ENCODE results near the gene DNAJC11.
"Not testable (repeated sequence)": the region's sequence is repeated elsewhere in the genome, so short reads cannot be mapped to it uniquely, and the experiment has no call there.

Gene DNAJC11

DNA sequence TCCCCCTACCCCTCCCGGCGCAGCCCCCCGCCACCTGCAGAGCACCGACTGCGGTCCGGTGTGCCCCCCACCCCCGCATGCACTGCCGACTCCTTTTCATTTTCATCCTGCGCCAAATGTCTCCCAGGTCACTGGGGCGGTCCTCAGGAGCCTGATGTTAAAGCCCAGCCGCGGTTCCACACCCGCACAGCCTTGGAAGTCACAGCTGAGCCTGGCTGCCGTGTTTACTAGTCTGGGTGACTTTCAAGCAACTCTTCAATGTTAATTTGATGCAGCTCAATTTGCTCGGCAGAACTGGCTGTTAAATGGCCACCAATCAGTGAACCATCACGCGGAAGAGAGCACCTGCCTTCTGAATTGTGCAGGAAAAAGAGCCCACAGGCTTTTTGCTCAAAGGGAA lies 49.7 kb downstream of the DNAJC11 start:
- no peak for DNase-seq (ENCODE audit: low read depth)

DNA sequence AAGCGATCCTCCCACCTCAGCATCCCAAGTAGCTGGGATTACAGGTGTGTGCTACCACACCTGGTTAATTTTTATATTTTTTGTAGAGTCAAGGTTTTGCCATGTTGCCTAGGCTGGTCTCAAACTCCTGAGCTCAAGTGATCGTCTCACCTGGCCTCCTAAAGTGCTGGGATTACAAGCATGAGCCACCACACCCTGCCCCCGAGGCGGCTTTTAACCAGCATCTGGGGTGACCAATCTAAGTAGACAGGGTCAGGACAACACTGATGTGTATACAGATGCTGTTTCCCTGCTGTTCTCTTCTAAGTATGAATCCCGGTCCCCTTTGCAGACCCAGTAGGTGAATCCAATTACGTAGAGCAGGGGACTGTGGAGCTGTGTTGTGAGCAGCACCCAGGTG lies 53.1 kb downstream of the DNAJC11 start:
- DNase-seq (ENCODE audit: low read depth): no peak

DNA sequence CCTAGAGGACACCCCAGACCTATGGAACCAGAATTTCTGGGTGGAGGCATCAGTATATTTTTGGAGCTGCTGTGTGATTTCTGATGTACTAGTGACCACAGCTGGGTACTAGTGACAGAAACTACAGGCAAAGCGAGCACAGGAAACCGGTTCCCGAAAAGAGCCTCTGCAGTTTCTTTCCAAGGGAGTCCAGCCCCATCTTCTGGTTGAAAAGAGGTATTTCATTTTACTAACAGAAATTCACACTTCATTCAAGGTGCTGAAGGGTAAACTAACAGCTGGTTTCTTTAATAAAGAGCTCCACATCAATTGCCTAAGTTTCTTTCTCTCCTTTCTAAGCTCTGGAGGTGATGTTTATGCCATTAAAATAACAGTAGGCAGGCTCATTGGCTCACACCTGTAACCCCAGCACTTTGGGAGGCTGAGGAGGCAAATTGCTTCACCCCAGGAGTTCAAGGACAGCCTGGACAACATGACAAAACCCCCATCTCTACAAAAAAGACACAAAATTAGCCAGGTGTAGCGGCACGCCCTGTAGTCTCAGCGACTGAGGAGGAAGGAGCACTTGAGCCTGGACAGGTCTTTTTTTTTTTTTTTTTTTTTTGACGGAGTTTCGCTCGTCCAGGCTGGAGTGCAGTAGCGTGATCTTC lies 55.0 kb downstream of the DNAJC11 start:
- peak; percentile 62 for DNase-seq (ENCODE audit: low read depth)

DNA sequence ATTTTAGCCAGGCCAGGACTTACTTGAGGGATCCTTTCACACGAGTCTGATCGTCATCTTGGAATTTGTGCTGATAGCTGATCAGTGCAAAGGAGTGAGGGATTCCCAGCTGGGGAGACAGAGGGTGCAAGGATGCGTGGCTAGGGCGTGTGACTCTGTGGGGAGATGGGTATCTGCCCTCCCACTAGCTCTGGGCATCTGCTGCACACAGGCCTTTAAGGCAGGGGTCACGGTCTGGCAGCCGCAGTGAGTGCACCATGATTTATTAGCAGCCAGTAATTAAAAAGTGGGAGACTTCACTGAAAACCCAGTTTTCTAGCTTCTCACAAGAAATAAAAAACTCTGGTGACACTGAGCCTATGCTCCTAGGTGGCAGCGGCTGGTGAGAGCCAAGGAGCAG lies 56.6 kb downstream of the DNAJC11 start:
- no peak for DNase-seq (ENCODE audit: low read depth)

DNA sequence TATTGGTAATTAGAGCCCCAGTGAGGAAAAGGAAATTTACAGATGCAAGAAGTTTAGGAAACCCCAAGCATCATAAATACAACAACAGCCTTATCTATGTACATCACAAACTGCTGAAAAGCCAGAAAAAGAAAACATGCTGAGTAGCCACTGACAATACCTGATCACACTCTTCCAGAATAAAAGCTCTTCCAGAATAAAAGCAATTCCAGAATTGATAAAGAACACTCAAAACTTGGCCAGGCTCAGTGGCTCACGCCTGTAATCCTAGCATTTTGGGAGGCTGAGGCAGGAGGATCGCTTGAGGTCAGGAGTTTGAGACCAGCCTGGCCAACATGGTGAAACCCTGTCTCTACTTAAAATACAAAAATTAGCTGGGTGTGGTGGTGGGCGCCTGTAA lies 60.7 kb downstream of the DNAJC11 start:
- DNase-seq (ENCODE audit: low read depth): not testable (repeated sequence)

DNA sequence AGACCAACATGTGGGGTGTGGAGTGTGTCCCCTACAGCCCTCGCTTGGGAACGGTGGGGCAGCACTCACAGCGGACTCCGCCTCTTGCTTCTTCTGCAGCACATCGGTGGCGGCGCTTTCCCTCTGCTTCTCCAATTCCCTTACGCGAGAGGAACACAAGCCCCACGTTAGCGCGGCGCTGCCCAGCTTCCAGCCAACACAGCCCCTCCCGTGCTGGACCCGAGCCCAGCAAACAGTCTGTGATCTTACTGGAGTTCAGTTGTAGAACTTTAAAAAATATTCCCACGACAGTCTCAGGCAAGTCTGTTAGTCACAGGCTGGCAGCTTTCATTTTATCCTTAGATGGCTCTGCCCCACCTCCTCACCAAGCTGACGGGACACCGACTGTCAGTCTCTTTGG lies 63.4 kb downstream of the DNAJC11 start:
- DNase-seq (ENCODE audit: low read depth): no peak

DNA sequence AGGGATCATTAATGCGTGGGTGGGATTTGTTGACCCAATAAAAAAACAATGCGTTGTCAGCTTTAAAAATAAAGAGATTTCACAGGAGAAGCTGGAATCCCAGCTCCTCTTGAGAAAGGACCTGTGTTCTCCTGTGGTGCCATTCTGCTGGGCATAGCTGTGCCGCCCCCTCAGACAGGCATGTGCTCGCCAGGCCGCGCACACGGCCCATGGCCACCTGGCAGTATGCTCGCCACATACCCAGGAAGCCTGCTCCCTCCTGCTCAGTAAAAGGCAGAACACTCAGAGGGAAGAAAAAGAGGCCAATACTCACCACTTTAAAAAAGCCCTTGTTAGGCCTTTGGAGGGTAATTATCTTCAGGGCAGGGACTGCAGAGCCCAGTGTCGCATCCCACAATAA lies 63.8 kb downstream of the DNAJC11 start:
- DNase-seq (ENCODE audit: low read depth): no peak

DNA sequence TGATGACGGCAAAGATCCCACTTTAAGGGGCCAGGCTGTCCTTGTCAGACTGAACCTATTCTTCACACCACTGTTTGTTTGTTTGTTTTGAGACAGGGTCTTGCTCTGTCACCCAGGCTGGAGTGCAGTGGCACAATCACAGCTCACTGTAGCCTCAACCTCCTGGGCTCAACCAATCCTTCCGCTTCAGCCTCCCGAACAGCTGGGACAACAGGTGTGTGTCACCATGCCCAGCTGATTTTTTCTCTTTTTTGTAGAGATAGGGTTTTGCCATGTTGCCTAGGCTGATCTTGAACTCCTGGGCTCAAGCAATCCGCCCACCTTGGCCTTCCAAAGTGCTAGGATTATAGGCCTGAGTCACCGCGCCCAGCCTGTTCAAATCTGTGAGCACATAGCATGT lies 64.8 kb downstream of the DNAJC11 start:
- DNase-seq (ENCODE audit: low read depth): not testable (repeated sequence)

DNA sequence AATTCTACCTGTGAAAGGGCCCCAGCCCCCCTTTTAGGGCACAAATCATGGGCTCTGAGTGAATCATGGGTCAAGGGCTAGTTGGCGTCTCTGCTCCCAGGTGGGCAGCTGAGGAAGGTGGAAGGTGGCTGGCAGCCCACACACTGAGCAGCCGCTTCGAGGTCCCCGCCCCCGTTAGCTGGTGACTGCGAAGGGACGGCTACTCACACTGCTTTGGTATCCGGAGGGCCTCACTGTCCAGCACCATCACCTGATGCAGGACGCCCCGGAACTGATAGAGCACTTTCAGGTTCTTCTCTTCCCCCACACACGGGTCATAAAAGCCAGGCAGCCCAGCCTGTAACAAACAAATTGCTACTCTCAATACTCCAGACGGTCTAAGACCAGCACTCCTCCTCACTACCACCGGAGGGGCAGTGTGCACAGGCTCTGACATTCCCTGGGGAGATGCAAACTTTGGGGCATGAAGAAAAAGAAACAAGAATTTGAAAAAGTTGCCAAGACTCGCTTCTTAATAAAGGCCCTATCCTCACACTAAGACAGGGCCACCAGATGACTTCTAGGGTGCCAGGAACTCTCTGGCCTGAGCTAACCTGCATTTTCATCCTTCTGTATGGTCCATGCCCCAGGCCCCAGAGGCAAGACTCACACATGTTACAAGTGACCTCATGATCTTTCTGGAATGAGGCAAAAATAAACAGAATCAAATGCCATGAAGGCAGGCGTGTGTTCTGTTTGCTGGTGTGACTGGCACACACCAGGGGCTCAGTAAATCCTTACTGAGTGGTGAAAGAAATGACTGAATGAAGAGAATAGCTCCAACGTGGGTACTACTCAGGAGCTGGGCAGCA lies 65.5 kb downstream of the DNAJC11 start:
- DNase-seq (ENCODE audit: low read depth): no peak

DNA sequence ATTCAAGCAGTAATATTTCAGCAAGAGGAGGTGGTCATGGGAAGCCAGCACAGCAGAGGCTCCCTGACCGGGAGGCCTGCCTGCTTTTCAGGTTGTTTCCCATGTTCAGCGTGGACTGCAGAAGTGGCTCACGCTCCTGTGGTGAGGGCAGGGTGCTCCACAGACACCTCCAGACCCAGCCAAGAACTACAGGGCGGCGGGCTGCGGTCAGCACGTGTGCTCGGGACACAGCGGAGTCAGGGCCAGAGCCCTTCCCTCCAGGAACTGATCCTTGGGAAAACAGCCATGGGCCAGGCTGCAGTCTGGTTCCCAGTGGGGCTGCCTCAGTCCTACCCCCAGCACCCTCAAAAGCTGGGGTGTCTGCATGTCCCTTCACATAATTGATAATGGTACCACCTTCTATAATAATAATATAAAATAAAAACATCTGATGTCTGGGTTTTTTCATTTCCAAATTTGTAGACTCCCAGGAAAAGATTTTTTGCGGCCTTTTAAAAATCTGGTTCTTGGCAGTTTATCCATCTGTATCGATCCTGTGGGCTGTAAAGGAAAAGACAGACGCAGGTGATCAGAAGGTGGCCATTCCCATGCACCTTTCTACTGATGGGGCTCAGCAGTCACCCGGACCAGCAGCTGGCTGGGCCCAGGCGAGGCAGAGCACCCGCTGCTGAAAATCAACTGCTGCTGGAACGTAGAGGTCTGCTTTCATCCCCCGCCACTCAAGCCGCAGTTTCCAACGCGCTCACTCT lies 66.3 kb downstream of the DNAJC11 start:
- no peak for DNase-seq (ENCODE audit: low read depth)

DNA sequence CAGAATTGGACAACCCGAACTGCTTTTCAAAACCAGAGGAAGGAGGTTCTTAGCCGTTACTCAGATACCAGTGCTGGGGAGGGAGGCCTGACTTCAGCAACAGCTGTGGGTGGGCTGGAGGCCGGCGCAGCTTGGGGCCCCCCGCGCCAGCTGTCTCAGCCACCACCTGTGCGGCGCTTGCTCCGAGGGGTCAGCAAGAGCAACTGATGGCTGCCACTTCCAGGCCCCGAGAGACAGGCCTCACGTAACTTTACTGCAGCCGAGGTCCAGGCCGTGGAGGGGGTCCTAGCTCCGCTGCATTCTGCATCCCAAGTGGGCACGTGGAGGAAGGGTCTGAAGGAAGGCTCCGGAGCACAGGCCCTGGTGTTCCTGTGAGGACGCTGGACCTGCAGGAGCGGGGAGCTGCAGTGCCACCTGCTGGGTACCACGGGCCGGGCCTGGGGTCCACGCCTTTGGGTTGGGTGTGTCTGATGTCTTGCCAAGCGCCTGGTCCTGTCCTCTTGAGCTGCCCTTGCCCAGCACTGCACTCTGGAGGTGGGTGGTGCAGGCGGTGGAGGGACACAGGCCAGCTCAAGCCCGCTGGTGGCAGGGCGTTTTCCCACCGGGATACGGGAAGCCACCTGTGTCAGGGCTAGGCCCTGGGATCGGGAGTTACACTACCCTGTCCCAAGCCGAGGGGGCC lies 67.1 kb downstream of the DNAJC11 start:
- DNase-seq (ENCODE audit: low read depth): peak; percentile 50

DNA sequence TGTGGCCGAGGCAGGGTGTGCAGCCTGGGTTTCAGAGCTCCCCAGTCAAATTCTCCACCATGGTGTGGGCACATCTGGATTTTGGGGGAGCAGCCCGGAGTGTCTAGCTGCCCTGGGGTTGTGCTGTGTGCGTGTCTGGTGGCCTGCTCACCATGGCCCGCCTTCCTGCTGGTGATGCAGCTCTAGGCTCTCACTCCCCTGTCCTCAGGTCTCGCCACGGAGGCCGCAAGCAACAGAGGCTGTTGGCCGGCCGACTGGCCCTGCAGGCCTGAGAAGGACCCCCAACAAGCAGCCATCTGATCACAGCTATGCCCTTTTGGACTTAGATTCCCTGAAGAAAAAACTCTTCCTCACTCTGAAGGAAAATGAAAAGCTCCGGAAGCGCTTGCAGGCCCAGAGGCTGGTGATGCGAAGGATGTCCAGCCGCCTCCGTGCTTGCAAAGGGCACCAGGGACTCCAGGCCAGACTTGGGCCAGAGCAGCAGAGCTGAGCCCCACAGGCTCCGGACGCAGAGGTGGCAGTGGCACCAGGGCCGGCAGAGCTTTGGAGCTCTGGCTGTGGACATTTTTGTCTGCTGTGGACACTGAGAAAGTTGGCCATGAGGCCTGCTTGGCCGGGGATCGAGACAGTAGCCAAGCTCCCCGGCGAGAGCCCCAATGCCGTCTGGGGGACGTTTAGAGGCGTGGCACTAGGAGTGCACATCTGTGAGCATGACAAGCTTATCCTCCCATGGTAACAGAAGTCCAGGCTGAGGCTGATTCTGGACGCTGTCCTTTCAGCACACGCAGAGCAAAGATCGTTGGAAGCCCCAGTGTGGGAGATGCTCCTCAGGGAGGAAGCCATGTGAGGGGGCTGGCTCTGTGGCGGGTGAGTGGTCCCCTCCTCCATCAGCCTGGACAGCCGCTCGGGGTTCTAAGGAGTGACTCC lies 68.8 kb downstream of the DNAJC11 start:
- DNase-seq (ENCODE audit: low read depth): no peak

DNA sequence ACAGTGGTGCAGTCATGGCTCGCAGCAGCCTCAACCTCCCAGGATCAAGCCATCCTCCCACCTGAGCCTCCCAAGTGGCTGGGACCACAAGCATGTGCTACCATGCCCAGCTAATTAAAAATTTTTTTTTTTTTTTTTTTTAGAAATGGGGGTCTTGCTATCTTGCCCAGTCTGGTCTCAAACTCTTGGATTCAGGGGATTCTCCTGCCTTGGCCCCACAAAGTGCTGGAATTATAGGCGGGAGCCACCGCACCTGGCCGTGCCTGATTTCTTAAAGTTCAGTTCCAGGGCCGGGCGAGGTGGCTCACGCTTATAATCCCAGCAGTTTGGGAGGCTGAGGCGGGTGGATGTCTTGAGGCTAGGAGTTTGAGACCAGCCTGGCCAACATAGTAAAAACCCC lies 70.6 kb downstream of the DNAJC11 start:
- no peak for DNase-seq (ENCODE audit: low read depth)

DNA sequence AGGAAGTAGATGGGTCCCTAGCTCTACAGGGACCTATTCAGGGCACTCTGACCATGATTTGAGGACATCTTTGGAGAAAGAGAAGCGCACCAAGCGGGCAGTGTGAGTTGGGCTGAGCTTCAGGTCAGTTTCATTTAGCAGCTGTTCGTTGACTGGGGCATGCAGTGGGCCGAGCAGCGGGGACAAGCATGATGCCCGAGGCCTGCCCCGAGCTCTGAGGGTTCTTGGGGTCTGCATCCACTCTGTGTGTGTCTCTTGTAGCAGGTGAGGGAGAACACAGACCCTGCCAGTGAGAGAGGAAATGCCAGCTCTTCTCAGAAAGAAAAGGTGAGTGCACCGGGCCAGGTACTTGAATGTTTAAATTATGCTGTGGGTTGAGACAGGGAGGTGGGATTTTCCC lies 71.6 kb downstream of the DNAJC11 start:
- no peak for DNase-seq (ENCODE audit: low read depth)

DNA sequence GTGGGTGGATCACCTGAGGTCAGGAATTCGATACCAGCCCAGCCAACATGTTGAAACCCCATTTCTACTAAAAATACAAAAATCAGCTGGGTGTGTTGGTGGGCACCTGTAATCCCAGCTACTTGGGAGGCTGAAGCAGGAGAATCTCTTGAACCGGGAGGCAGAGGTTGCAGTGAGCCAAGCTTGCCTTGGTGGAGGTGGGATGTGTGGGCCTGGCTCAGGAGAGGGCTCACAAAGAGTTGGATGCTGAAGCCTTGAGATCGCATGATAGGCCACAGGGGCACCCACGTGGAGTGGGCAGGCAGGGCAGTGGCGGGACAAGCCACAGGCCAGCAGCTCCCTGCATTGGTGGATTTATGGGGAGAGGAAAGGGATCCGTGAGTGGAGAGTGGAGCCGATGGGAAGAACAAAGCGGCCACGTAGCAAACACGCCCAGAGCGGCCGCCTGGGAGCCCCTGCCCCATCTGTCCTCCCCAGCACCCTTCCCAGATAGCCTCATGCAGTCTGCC lies 72.6 kb downstream of the DNAJC11 start:
- no peak for DNase-seq (ENCODE audit: low read depth)

DNA sequence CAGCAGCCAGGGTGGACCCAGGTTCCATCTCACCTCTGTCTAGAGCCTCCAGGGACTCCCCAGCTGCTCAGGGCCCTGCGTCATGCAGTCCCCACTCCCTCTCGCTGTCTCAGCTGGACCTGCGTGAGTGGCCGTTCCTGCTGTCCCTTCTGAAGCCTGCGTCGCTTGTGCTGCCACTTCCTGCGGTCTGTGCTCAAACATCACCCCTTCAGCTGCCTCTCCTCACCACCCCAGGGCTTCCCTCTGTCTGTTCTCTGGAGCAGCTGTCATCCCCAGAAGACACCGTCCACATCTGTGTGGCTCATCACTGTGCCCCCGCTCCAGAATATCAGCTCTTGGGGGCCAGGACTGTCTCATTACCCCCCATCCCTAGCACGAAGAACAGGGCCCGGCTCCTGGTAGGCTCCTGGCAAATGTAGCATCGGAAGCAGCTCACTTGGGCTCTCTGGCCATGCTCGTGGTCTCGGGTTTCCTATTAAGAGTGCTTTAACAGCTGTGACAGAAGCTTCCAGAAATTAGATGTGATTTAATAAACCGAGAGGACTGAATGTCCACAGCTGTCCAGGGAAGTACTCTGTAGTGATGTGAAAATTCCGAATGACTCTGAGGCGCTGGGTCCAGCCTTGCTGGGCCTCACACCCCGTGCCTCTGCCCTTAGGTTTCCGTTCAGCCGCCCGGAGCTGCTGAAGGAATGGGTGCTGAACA lies 73.6 kb downstream of the DNAJC11 start:
- DNase-seq (ENCODE audit: low read depth): no peak

DNA sequence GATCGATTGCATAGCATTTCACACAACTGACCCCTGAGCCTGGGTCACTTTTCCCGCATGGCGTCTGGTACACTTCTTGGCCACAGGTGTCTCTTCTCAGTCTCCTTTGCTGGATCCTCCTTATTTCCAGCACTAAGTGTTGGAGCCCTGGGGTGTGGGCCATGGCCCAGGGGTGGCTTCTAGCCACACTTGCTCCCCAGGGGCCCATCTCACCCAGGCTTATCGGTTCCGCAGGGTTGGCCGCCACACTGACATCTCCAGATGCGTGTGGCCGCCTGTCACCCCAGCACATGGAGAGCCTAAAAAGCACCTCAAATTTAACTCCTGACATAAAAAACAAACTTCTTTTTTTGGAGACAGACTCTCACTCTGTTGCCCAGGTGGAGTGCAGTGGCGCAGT lies 74.6 kb downstream of the DNAJC11 start:
- no peak for DNase-seq (ENCODE audit: low read depth)

DNA sequence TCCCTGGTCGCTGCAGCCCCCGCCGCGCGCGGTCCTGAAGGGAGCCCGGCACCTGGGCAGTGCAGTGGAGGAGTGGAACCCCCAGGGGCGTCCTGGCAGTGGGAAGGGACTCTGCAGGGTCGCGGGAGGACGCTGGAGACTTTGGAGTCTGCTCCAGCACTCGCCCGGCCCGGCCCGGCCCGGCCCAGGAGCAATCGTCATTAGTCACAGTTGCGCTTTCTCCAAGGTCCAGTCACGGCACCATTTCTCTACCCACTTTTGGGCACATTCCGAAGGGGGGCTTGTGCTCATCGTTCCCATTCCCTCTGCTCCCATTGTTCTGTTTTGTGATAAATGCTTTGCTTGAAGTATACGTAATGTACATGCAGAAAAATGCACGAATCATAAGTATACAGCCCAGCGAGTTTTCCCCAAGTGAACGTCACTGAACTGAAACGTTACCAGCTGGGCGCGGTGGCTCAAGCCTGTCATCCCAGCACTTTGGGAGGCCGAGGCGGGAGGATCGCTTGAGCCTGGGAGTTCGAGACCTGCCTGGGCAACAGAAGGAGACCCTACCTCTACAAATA lies 75.9 kb downstream of the DNAJC11 start:
- DNase-seq (ENCODE audit: low read depth): peak; percentile 56

DNA sequence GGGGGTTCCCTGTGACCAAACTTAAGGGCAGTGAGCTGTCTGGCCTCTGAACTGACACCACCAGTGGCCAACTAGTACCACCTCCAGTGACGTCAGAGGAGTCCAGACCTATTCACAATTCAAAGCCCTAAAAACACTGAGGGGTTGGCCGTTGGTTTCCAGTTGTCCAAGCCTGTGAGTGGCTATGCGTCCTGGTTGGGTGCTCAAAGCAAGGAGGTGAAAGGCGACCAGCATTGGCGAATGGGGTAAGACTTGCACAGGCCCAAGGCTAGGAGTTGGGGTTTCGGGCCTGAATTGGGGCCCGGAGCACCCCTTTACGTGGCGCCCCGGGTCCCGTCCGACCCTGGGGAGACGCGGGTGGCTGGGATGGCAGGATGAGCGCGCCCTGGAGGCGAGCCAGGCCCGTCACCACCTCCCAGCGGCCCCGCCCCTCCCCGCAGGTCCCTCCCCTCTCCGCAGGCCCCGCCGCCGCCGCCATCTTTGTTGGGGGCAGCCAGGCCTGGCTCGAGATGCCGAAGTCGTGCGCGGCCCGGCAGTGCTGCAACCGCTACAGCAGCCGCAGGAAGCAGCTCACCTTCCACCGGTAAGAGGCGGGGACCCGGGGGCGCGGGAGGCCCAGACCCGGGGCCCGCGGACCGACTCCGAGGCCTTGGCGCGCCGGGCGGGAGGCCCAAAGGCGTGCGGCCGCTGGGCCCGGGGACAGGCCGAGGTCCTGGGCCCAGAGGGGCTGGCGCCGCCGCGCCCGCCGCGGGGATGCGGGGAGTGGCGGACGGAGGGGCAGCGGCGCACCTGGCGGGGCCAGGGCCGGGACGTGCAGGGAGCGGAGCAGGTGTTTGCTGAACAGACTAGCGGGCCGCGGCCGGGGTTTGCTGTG lies 76.7 kb downstream of the DNAJC11 start, which contains the start of gene THAP3:
THAP3 (plus strand) TSS at position 159 of the 874 bp plus-strand sequence; CDS start at position 510, 351 bp downstream.
- peak; percentile 87 for DNase-seq (ENCODE audit: low read depth)

Measured in ELR (cell line).